Tibial artery (tissue), 4 donors: ENCODE results near the gene SIK2.

Source experiments
- DNase-seq, 2 donors: peaks; one replicate each; pipeline ENCODE4 v3.0.0-alpha.2; 2019
- H3K27ac ChIP-seq, 2 donors: fragments of 200-600 bp; sonication (generic) in 1 of 2; 1 replicate in 1 of 2; 2 replicates in 1 of 2; pipeline ENCODE4 v1.5.1; 2018 to 2019; ENCODE audit warnings: mild to moderate bottlenecking in 1 of 2
- H3K27me3 ChIP-seq, 2 donors: fragments of 200-600 bp; sonication (generic) in 1 of 2; one replicate each; pipeline versions ENCODE4 v1.5.1 to v1.6.0; 2016 to 2019
- H3K36me3 ChIP-seq, 3 donors: fragments of 200-600 bp; sonication (generic) in 2 of 3; one replicate each; pipeline ENCODE4 v1.5.1; 2016 to 2019; ENCODE audit warnings: mild to moderate bottlenecking in 2 of 3
- H3K4me1 ChIP-seq, 4 donors: fragments of 200-600 bp; sonication (generic) in 2 of 4; 1 replicate in 3 of 4; 2 replicates in 1 of 4; pipeline ENCODE4 v1.5.1; 2016 to 2019
- H3K4me3 ChIP-seq, 2 donors: fragments of 200-600 bp; sonication (generic) in 1 of 2; 1 replicate in 1 of 2; 2 replicates in 1 of 2; pipeline ENCODE4 v1.5.1; 2018 to 2019; ENCODE audit warnings: mild to moderate bottlenecking in 2 of 2
- H3K9me3 ChIP-seq, 3 donors: fragments of 200-600 bp; sonication (generic) in 1 of 3; one replicate each; pipeline ENCODE4 v1.5.1; 2016 to 2019
- CTCF ChIP-seq, 2 experiments: fragments of 200-600 bp in 1 of 2; fragments of 450-650 bp in 1 of 2; IDR thresholded peaks; one replicate each; pipeline ENCODE4 v1.5.1; 2017 to 2019; ENCODE audit warnings: antibody characterized with exemption in 2 of 2, mild to moderate bottlenecking in 1 of 2, moderate library complexity in 1 of 2
- intact Hi-C: fragments of 100-400 bp; cut with DNase I; formaldehyde crosslinking; loops from one replicate; pipeline ENCODE4 v1.15.0; 2023; ENCODE audit warnings: low total_unique reads

The SIK2 gene

GRCh38 chr11:111582163-111582562 is 20.1 kb upstream of the SIK2 start:
- DNase-seq: no peak
- TF ChIP-seq CTCF (IDR thresholded peaks at IDR 0.05): no peak
- no peak overlapping the region for H3K27ac ChIP-seq
- H3K4me1 ChIP-seq: peaks cover 0 to 4% (median 0%) of the 10 kb centered on the region in 4 donors
- intact Hi-C loops: loop anchor here (5.0 kb wide), 1 partner anchor 195 kb away; no protein-coding TSS in a partner anchor
- no peaks in the 10 kb centered on the region for H3K9me3 ChIP-seq
- no peaks in the 10 kb centered on the region for H3K27me3 ChIP-seq
- no peak overlapping the region for H3K4me3 ChIP-seq
- no peaks in the 10 kb centered on the region for H3K36me3 ChIP-seq

- no peak overlapping the region for H3K4me3 ChIP-seq
- H3K27ac ChIP-seq: no peak overlapping the region
- H3K4me1 ChIP-seq: peaks cover 0 to 4% (median 0%) of the 10 kb centered on the region in 4 donors
- no peak for DNase-seq
- intact Hi-C loops: loop anchor here (5.0 kb wide), 1 partner anchor 194 kb away; no protein-coding TSS in a partner anchor
- H3K27me3 ChIP-seq: no peaks in the 10 kb centered on the region
- TF ChIP-seq CTCF (IDR thresholded peaks at IDR 0.05): no peak
- H3K9me3 ChIP-seq: no peaks in the 10 kb centered on the region
- no peaks in the 10 kb centered on the region for H3K36me3 ChIP-seq
These were observed 19.4 kb upstream of the SIK2 start for GRCh38 chr11:111582881-111583280.

- Histone ChIP-seq H3K9me3 (no peaks in the 10 kb centered on the region), H3K27me3 (no peaks in the 10 kb centered on the region), H3K27ac (no peak overlapping the region), H3K4me3 (no peak overlapping the region), H3K36me3 (no peaks in the 10 kb centered on the region), H3K4me1 (peaks cover 0 to 4% (median 0%) of the 10 kb centered on the region in 4 donors)
- DNase-seq: no peak
- intact Hi-C loops: no loop called here
- TF ChIP-seq CTCF (IDR thresholded peaks at IDR 0.05): no peak
These were observed 16.9 kb upstream of the SIK2 start for GRCh38 chr11:111585371-111585770.

GRCh38 chr11:111586388-111586831 is 15.8 kb upstream of the SIK2 start:
- no peak overlapping the region for H3K4me3 ChIP-seq
- no peaks in the 10 kb centered on the region for H3K27me3 ChIP-seq
- DNase-seq: no peak
- peak; percentile 50 to 62 for TF ChIP-seq CTCF (IDR thresholded peaks at IDR 0.05)
- no peaks in the 10 kb centered on the region for H3K36me3 ChIP-seq
- intact Hi-C loops: no loop called here
- H3K9me3 ChIP-seq: no peaks in the 10 kb centered on the region
- H3K4me1 ChIP-seq: peaks cover 0 to 4% (median 0%) of the 10 kb centered on the region in 4 donors
- no peak overlapping the region for H3K27ac ChIP-seq

- Histone ChIP-seq H3K27me3 (no peaks in the 10 kb centered on the region), H3K4me3 (no peak overlapping the region), H3K27ac (no peak overlapping the region), H3K9me3 (no peaks in the 10 kb centered on the region), H3K4me1 (no peaks in the 10 kb centered on the region), H3K36me3 (no peaks in the 10 kb centered on the region)
- TF ChIP-seq CTCF (IDR thresholded peaks at IDR 0.05): no peak
- intact Hi-C loops: no loop called here
- DNase-seq: no peak
These were observed 13.1 kb upstream of the SIK2 start for GRCh38 chr11:111589114-111589513.
